A549 (cell line): Measurements from ENCODE around the gene ANO2. TPM values are rescaled to one million over a fixed set of nuclear protein-coding genes. Genes with fewer than 3 reads are reported as not detected.

ENCODE experiments used
- ATAC-seq, 2 experiments: fragments of 200-7000 bp in 1 of 2; fragments of >200 bp in 1 of 2; cut with Nextera tagmentation in 1 of 2; cut with Tn5 transposase in 1 of 2; 3 replicates each; pipeline versions ENCODE4 v1.8.0 to v1.9.1; 2018 to 2020; ENCODE audit warnings: mild to moderate bottlenecking in 1 of 2, moderate library complexity in 1 of 2
- CTCF ChIA-PET: fragments of 300-600 bp; sonication (Branson Sonifier 250); formaldehyde crosslinking; extraction: SDS; loops from one replicate; lab custom pipeline; 2021; ENCODE audit warnings: antibody characterized with exemption, inconsistent platforms; lab: Yijun Ruan, JAX
- POLR2A ChIA-PET: fragments of 350-600 bp; formaldehyde crosslinking; extraction: SDS; loops from one replicate; lab custom pipeline; 2021; ENCODE audit warnings: antibody characterized with exemption, inconsistent platforms; lab: Yijun Ruan, JAX
- DNase-seq, 2 experiments: peaks; one replicate each; pipeline versions ENCODE4 v3.0.0 to v3.0.0-alpha.2; 2011 to 2016; ENCODE audit warnings: low read depth in 1 of 2, low spot score in 1 of 2
- FAIRE-seq: peaks from 2 replicates; lab custom pipeline; 2011; peaks lifted over from hg19 to GRCh38; lab: Jason Lieb, UNC
- H3K27ac ChIP-seq, 2 experiments: fragments of >200 bp; sonication (Bioruptor Twin); formaldehyde crosslinking; 3 replicates each; pipeline ENCODE4 v1.5.1; 2016 to 2017
- H3K4me1 ChIP-seq: fragments of >200 bp; sonication (Bioruptor Twin); formaldehyde crosslinking; 3 replicates; pipeline ENCODE4 v1.6.1; 2016
- H3K4me2 ChIP-seq: fragments of >200 bp; sonication (Bioruptor Twin); formaldehyde crosslinking; 3 replicates; pipeline ENCODE4 v1.6.1; 2016
- H3K4me3 ChIP-seq: fragments of >200 bp; sonication (Bioruptor Twin); formaldehyde crosslinking; 3 replicates; pipeline ENCODE4 v1.5.1; 2016
- H3K9me3 ChIP-seq: fragments of >200 bp; sonication (Bioruptor Twin); formaldehyde crosslinking; 3 replicates; pipeline ENCODE4 v1.6.1; 2016
- BHLHE40 ChIP-seq: IDR thresholded peaks from 2 replicates; pipeline ENCODE4 v1.6.1; 2012; ENCODE audit warnings: low read depth, low read length, inconsistent platforms
- CEBPB ChIP-seq, 2 experiments: fragments of >200 bp in 1 of 2; sonication (Bioruptor Twin) in 1 of 2; formaldehyde crosslinking in 1 of 2; IDR thresholded peaks; 2 replicates each; pipeline ENCODE4 v1.6.1; 2012 to 2016
- EHMT2 ChIP-seq: fragments of 200-600 bp; sonication (generic); IDR thresholded peaks from 2 replicates; pipeline ENCODE4 v1.6.1; 2016; ENCODE audit warnings: antibody characterized with exemption, low read depth, mild to moderate bottlenecking, moderate library complexity
- EP300 ChIP-seq, 2 experiments: fragments of >200 bp; sonication (Bioruptor Twin); formaldehyde crosslinking; IDR thresholded peaks; 2 replicates in 1 of 2; 3 replicates in 1 of 2; pipeline ENCODE4 v1.6.1; 2016 to 2017
- FOSL2 ChIP-seq, 2 experiments: fragments of 450-650 bp in 1 of 2; fragments of >200 bp in 1 of 2; sonication (Bioruptor Twin) in 1 of 2; formaldehyde crosslinking; IDR thresholded peaks; 2 replicates each; pipeline versions ENCODE4 v1.5.0 to v1.6.1; 2016 to 2020; ENCODE audit warnings: mild to moderate bottlenecking in 1 of 2, moderate library complexity in 1 of 2
- FOXS1 ChIP-seq: fragments of 250-450 bp; sonication (Bioruptor Pico); IDR thresholded peaks from 2 replicates; pipeline ENCODE4 v1.5.0; 2020; ENCODE audit warnings: mild to moderate bottlenecking, moderate library complexity
- HOXA7 ChIP-seq: fragments of 250-450 bp; sonication (Bioruptor Pico); IDR thresholded peaks from 2 replicates; pipeline ENCODE4 v1.5.0; 2020; ENCODE audit warnings: mild to moderate bottlenecking, moderate library complexity
- HOXB5 ChIP-seq: fragments of 250-450 bp; sonication (Bioruptor Pico); IDR thresholded peaks from 2 replicates; pipeline ENCODE4 v1.5.0; 2020; ENCODE audit warnings: mild to moderate bottlenecking, moderate library complexity
- KDM1A ChIP-seq: fragments of 200-600 bp; sonication (generic); IDR thresholded peaks from 2 replicates; pipeline ENCODE4 v1.6.1; 2016; ENCODE audit warnings: low read depth, mild to moderate bottlenecking
- MAFK ChIP-seq: fragments of 450-650 bp; IDR thresholded peaks from 2 replicates; pipeline ENCODE4 v1.6.1; 2014; ENCODE audit not compliant: partially characterized antibody
- MYC ChIP-seq: IDR thresholded peaks from 2 replicates; pipeline ENCODE4 v1.6.1; 2012; ENCODE audit warnings: mild to moderate bottlenecking, inconsistent platforms, low read length, improper control_type of control experiment, borderline replicate concordance
- NPAS2 ChIP-seq: fragments of 250-450 bp; sonication (Bioruptor Pico); IDR thresholded peaks from 2 replicates; pipeline ENCODE4 v1.8.0; 2022; ENCODE audit warnings: mild to moderate bottlenecking, moderate library complexity, borderline replicate concordance
- POLR2A ChIP-seq: IDR thresholded peaks from 2 replicates; pipeline ENCODE4 v1.6.1; 2012; ENCODE audit warnings: mild to moderate bottlenecking, low read length
- RFX5 ChIP-seq: fragments of 450-650 bp; IDR thresholded peaks from 2 replicates; pipeline ENCODE4 v1.7.1; 2014; ENCODE audit warnings: antibody characterized with exemption, mild to moderate bottlenecking, moderate library complexity
- RNF2 ChIP-seq: fragments of 200-600 bp; sonication (generic); IDR thresholded peaks from 2 replicates; pipeline ENCODE4 v1.6.1; 2016; ENCODE audit warnings: low read depth, mild to moderate bottlenecking, antibody characterized with exemption, moderate library complexity, borderline replicate concordance
- SMC3 ChIP-seq: fragments of >200 bp; sonication (Bioruptor Twin); formaldehyde crosslinking; IDR thresholded peaks from 3 replicates; pipeline ENCODE4 v1.6.1; 2018; ENCODE audit warnings: inconsistent platforms
- TP53 ChIP-seq: fragments of 250-450 bp; sonication (Bioruptor Pico); IDR thresholded peaks from 2 replicates; pipeline ENCODE4 v1.5.0; 2021; ENCODE audit warnings: mild to moderate bottlenecking, moderate library complexity
- ZC3H11A ChIP-seq: fragments of 450-650 bp; IDR thresholded peaks from 2 replicates; pipeline ENCODE4 v1.6.1; 2014; ENCODE audit warnings: antibody characterized with exemption, mild to moderate bottlenecking
- ZFP36 ChIP-seq: fragments of 450-650 bp; IDR thresholded peaks from 2 replicates; pipeline ENCODE4 v1.6.1; 2014; ENCODE audit warnings: borderline replicate concordance; ENCODE audit not compliant: partially characterized antibody
- ZSCAN20 ChIP-seq: fragments of 250-450 bp; sonication (Bioruptor Pico); IDR thresholded peaks from 2 replicates; pipeline ENCODE4 v1.8.0; 2022; ENCODE audit warnings: mild to moderate bottlenecking, moderate library complexity
- WGBS: methylation state at CpG from one replicate; pipeline ENCODE4 v1.1.6; 2017; ENCODE audit errors: missing lambda C conversion rate; 5-methylcytosine and 5-hydroxymethylcytosine counted together
- polyA plus RNA-seq, 4 experiments: library from polyadenylated mRNA; depleted of rRNA in 3 of 4; stranded (reverse); fragments of >200 nt; fragmentation: RNase III in 1 of 4; extraction: RNeasy Plus Mini Kit Qiagen cat#74134 plus additional on column Dnase treatment in 1 of 4; gene quantifications; 2 replicates in 3 of 4; 3 replicates in 1 of 4; pipeline ENCODE4 v1.2.3, GENCODE V29; 2011 to 2017
- TF ChIP-seq, protein P1 (sequence below): IDR thresholded peaks from 2 replicates; pipeline ENCODE4 v1.6.1; 2012

ANO2 gene
- polyA plus RNA-seq, 2 of the 4 experiments (the other 2 are of a cell fraction), result not detected

GRCh38 chr12:5571115-5571514 lies 373.9 kb downstream of the ANO2 start:
- 17% methylated on average over 13 of the region's 13 CpGs for WGBS
- CTCF ChIA-PET, result interaction anchor here (1.0 kb wide), 2 partner anchors 9 to 30 kb away, joined by 3 read pairs; no protein-coding TSS in a partner anchor

GRCh38 chr12:5570416-5570815 lies 374.6 kb downstream of the ANO2 start:
- TF ChIP-seq CEBPB (IDR thresholded peaks at IDR 0.05), result no peak
- TF ChIP-seq EP300 (IDR thresholded peaks at IDR 0.05), result no peak
- no peak for TF ChIP-seq MAFK
- TF ChIP-seq, protein P1, sequence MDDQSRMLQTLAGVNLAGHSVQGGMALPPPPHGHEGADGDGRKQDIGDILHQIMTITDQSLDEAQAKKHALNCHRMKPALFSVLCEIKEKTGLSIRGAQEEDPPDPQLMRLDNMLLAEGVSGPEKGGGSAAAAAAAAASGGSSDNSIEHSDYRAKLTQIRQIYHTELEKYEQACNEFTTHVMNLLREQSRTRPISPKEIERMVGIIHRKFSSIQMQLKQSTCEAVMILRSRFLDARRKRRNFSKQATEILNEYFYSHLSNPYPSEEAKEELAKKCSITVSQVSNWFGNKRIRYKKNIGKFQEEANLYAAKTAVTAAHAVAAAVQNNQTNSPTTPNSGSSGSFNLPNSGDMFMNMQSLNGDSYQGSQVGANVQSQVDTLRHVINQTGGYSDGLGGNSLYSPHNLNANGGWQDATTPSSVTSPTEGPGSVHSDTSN, result no peak
- no peak for TF ChIP-seq SMC3
- no peak for TF ChIP-seq ZSCAN20 (CRISPR knock-in tag)
- no peak for TF ChIP-seq POLR2A
- no peak for TF ChIP-seq FOXS1 (CRISPR knock-in tag)
- no peak for TF ChIP-seq ZFP36
- no peak for TF ChIP-seq RFX5
- no peak for TF ChIP-seq HOXA7 (CRISPR knock-in tag)
- no peak for TF ChIP-seq HOXB5 (CRISPR knock-in tag)
- TF ChIP-seq BHLHE40, result no peak
- no peak for TF ChIP-seq TP53
- TF ChIP-seq, all 56 proteins: peak for 0
- no peak overlapping the region for H3K4me2 ChIP-seq
- WGBS, result 0% methylated on average over 1 of the region's 1 CpG
- no peak overlapping the region for H3K4me3 ChIP-seq
- POLR2A ChIA-PET, result no interaction called here
- FAIRE-seq, result no peak
- no peaks in the 10 kb centered on the region for H3K4me1 ChIP-seq
- ATAC-seq, result no peak
- H3K27ac ChIP-seq, result no peak overlapping the region
- CTCF ChIA-PET, result no interaction called here
- no peaks in the 10 kb centered on the region for H3K9me3 ChIP-seq
- no peak for DNase-seq

More at GRCh38 chr12:5571115-5571514, 373.9 kb downstream of the ANO2 start:
- TF ChIP-seq KDM1A, result no peak
- no peak for TF ChIP-seq EHMT2
- no peak for TF ChIP-seq ZSCAN20 (CRISPR knock-in tag)
- TF ChIP-seq ZC3H11A, result no peak
- no peak for TF ChIP-seq ZFP36
- TF ChIP-seq MYC, result no peak
- no peak for TF ChIP-seq TP53
- no peak for TF ChIP-seq EP300 (IDR thresholded peaks at IDR 0.05)
- no peak for TF ChIP-seq RNF2
- Histone ChIP-seq H3K9me3 (no peaks in the 10 kb centered on the region), H3K4me1 (no peaks in the 10 kb centered on the region), H3K4me2 (no peak overlapping the region), H3K27ac (no peak overlapping the region), H3K4me3 (no peak overlapping the region)
- no peak for DNase-seq
- POLR2A ChIA-PET, result no interaction called here
- ATAC-seq, result no peak
- no peak for FAIRE-seq

DNA sequence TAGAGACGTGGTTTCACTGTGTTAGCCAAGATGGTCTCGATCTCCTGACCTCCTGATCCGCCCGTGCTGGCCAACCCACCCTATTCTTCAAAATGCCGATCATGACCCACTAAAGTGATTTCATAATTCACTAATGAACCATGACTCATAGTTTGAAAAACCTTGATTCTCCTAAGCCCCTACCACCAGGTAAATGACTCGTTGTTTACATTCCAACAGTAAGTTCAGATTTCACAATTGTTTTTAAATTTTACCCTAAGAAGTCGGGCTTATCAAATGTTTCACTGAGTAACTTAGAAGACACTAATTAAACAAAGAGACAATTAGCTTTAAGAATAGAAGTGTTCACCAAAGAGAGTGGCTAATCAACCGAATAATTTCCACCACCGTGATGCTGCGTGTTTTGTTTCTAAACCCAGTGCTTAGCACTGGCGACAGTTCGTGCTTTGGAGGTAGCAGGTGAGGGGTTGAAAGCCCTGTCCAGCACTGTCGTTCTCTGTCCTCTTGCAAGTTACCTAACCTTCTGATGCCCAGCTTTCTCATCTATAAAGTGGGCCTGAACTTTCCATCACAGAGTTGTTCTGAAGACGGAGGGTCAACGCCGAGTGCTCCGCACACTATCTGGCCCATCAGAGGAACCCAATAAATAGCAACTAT lies 376.6 kb downstream of the ANO2 start:
- DNase-seq (no peak), ATAC-seq (no peak), FAIRE-seq (no peak)
- 22% methylated on average over 17 of the region's 17 CpGs for WGBS
- ChIA-PET CTCF (interaction anchor here (1.2 kb wide), 1 partner anchor 80 kb away, joined by 4 read pairs; no protein-coding TSS in a partner anchor), POLR2A (no interaction called here)
- no peak for TF ChIP-seq NPAS2 (CRISPR knock-in tag)
- TF ChIP-seq FOSL2 (IDR thresholded peaks at IDR 0.05), result no peak
- peak; percentile 27; the same call in 1 of the 2 replicates for TF ChIP-seq FOSL2 (CRISPR knock-in tag; IDR thresholded peaks at IDR 0.05)
- Histone ChIP-seq H3K4me2 (no peak overlapping the region), H3K4me3 (no peak overlapping the region), H3K9me3 (no peaks in the 10 kb centered on the region), H3K27ac (no peak overlapping the region), H3K4me1 (no peaks in the 10 kb centered on the region)
